HCT116 (cell line): Measurements from ENCODE around the gene FAM219A. TPM values are rescaled to one million over a fixed set of nuclear protein-coding genes. Genes with fewer than 3 reads are reported as not detected.

Source experiments
- ATAC-seq: fragments of 200-7000 bp; cut with Tn5 transposase; 2 replicates; pipeline ENCODE4 v1.9.1; 2020; ENCODE audit warnings: mild to moderate bottlenecking, moderate library complexity
- BruUV-seq: library from RNA; stranded (reverse); fragments of 400-500 nt; replicated peaks from 2 replicates; lab custom pipeline; 2021; lab: Mats Ljungman, UMichigan
- CTCF ChIA-PET: fragments of 300-600 bp; sonication (Branson Sonifier 250); formaldehyde crosslinking; loops from one replicate; lab custom pipeline; 2021; ENCODE audit warnings: antibody characterized with exemption; lab: Charles Lee
- POLR2A ChIA-PET: fragments of 300-600, 350-600 bp; sonication (Branson Sonifier 250); formaldehyde crosslinking; loops from one replicate; lab custom pipeline; 2021; ENCODE audit warnings: antibody characterized with exemption; lab: Charles Lee
- RAD21 ChIA-PET, 2 experiments: fragments of 300-600 bp; sonication (Branson Sonifier 250); formaldehyde crosslinking; loops; one replicate each; lab custom pipeline; 2023; ENCODE audit warnings: low total read pairs in 2 of 2; ENCODE audit not compliant: uncharacterized antibody in 2 of 2, unreplicated experiment in 2 of 2, low non-redundant PET in 1 of 2; lab: Charles Lee
- DNase-seq: peaks from one replicate; pipeline ENCODE4 v3.0.0-alpha.2; 2010; ENCODE audit warnings: low read depth, low spot score
- H2AFZ ChIP-seq: fragments of 200-600 bp; shearing (Covaris generic), sonication (generic); 2 replicates; pipeline ENCODE4 v1.6.1; 2017; ENCODE audit warnings: low read depth, mixed run types, mixed read lengths, antibody characterized with exemption, low read length; ENCODE audit not compliant: poor library complexity, severe bottlenecking
- H3K27ac ChIP-seq: 2 replicates; pipeline ENCODE4 v1.5.1; 2012; ENCODE audit warnings: low read depth, low read length
- H3K27me3 ChIP-seq: fragments of 200-600 bp; sonication (generic); 2 replicates; pipeline ENCODE4 v1.6.1; 2016; ENCODE audit warnings: mixed run types, low read length, mixed read lengths; ENCODE audit not compliant: insufficient read depth
- H3K36me3 ChIP-seq, 2 experiments: fragments of 200-500 bp in 1 of 2; fragments of 200-600 bp in 1 of 2; sonication (Bioruptor generic) in 1 of 2; sonication (generic) in 1 of 2; 2 replicates each; pipeline versions ENCODE4 v1.5.1 to v1.6.1; 2014 to 2016; ENCODE audit warnings: low read length in 2 of 2, inconsistent platforms in 1 of 2, mixed read lengths in 1 of 2, mixed run types in 1 of 2; ENCODE audit not compliant: insufficient read depth in 2 of 2, control insufficient read depth in 1 of 2
- H3K4me1 ChIP-seq, 2 experiments: fragments of 200-600 bp in 1 of 2; sonication (generic) in 1 of 2; 2 replicates each; pipeline versions ENCODE4 v1.5.1 to v1.6.1; 2012 to 2017; ENCODE audit warnings: low read length in 2 of 2, inconsistent platforms in 1 of 2, mild to moderate bottlenecking in 1 of 2, mixed read lengths in 1 of 2, mixed run types in 1 of 2, moderate library complexity in 1 of 2; ENCODE audit not compliant: insufficient read depth in 2 of 2, control insufficient read depth in 1 of 2
- H3K4me2 ChIP-seq: fragments of 200-600 bp; sonication (generic); 2 replicates; pipeline ENCODE4 v1.6.1; 2017; ENCODE audit warnings: mixed run types, low read length, mixed read lengths
- H3K4me3 ChIP-seq, 2 experiments: fragments of 200-600 bp in 1 of 2; sonication (generic) in 1 of 2; replicated peaks in 1 of 2; 2 replicates each; pipeline ENCODE4 v1.5.1; 2011 to 2016; ENCODE audit warnings: low read length in 2 of 2, control low read depth in 1 of 2, low read depth in 1 of 2, mild to moderate bottlenecking in 1 of 2, mixed read lengths in 1 of 2, mixed run types in 1 of 2
- H3K79me2 ChIP-seq: fragments of 200-600 bp; sonication (generic); 2 replicates; pipeline ENCODE4 v1.6.1; 2017; ENCODE audit warnings: mild to moderate bottlenecking, mixed run types, low read length, moderate library complexity, mixed read lengths; ENCODE audit not compliant: insufficient read depth
- H3K9ac ChIP-seq: fragments of 200-600 bp; sonication (generic); 2 replicates; pipeline ENCODE4 v1.6.1; 2016; ENCODE audit warnings: low read length, mixed read lengths
- H3K9me2 ChIP-seq: fragments of 200-600 bp; sonication (generic), shearing (Covaris generic); 2 replicates; pipeline ENCODE4 v1.6.1; 2017; ENCODE audit warnings: mixed run types, mild to moderate bottlenecking, moderate library complexity; ENCODE audit not compliant: insufficient read depth
- H3K9me3 ChIP-seq, 2 experiments: fragments of 200-500 bp in 1 of 2; fragments of 200-600 bp in 1 of 2; sonication (Bioruptor generic) in 1 of 2; sonication (generic) in 1 of 2; 2 replicates each; pipeline ENCODE4 v1.6.1; 2014 to 2017; ENCODE audit warnings: low read length in 2 of 2, mixed read lengths in 2 of 2, inconsistent platforms in 1 of 2, low read depth in 1 of 2, mild to moderate bottlenecking in 1 of 2, mixed run types in 1 of 2, moderate library complexity in 1 of 2; ENCODE audit not compliant: control insufficient read depth in 1 of 2, insufficient read depth in 1 of 2
- H4K20me1 ChIP-seq: fragments of 200-600 bp; sonication (generic), shearing (Covaris generic); 2 replicates; pipeline ENCODE4 v1.6.1; 2017; ENCODE audit warnings: mixed run types, mild to moderate bottlenecking, moderate library complexity; ENCODE audit not compliant: insufficient read depth
- ATF3 ChIP-seq: IDR thresholded peaks from 2 replicates; pipeline ENCODE4 v1.6.1; 2012
- CBX3 ChIP-seq: IDR thresholded peaks from 2 replicates; pipeline ENCODE4 v1.6.1; 2012; ENCODE audit warnings: low read depth
- CTCF ChIP-seq, 3 experiments: fragments of 200-600 bp in 1 of 3; sonication (generic) in 1 of 3; IDR thresholded peaks in 2 of 3; conservative IDR thresholded peaks in 1 of 3; 2 replicates each; pipeline ENCODE4 v1.5.1; 2012 to 2017; ENCODE audit warnings: low read depth in 2 of 3, low read length in 2 of 3, antibody characterized with exemption in 1 of 3, borderline replicate concordance in 1 of 3, control low read depth in 1 of 3, mild to moderate bottlenecking in 1 of 3, mixed read lengths in 1 of 3, mixed run types in 1 of 3, moderate library complexity in 1 of 3; ENCODE audit not compliant: insufficient read depth in 1 of 3
- EGR1 ChIP-seq: IDR thresholded peaks from 2 replicates; pipeline ENCODE4 v1.6.1; 2012; ENCODE audit warnings: low read depth
- EZH2phosphoT487 ChIP-seq: fragments of 200-600 bp; IDR thresholded peaks from 2 replicates; pipeline ENCODE4 v1.6.1; 2018; ENCODE audit warnings: antibody characterized with exemption, borderline replicate concordance
- MAX ChIP-seq: IDR thresholded peaks from 2 replicates; pipeline ENCODE4 v1.6.1; 2012
- POLR2AphosphoS5 ChIP-seq: IDR thresholded peaks from 2 replicates; pipeline ENCODE4 v1.6.1; 2011; ENCODE audit warnings: mild to moderate bottlenecking, low read depth, low read length, moderate library complexity
- RAD21 ChIP-seq: IDR thresholded peaks from 2 replicates; pipeline ENCODE4 v1.6.1; 2012; ENCODE audit warnings: low read depth, mild to moderate bottlenecking
- REST ChIP-seq: IDR thresholded peaks from 2 replicates; pipeline ENCODE4 v1.6.1; 2012; ENCODE audit warnings: low read depth
- SIN3A ChIP-seq: IDR thresholded peaks from 2 replicates; pipeline ENCODE4 v1.6.1; 2012; ENCODE audit warnings: low read depth
- YY1 ChIP-seq: IDR thresholded peaks from 2 replicates; pipeline ENCODE4 v1.6.1; 2011; ENCODE audit warnings: low read length, low read depth, moderate library complexity, mild to moderate bottlenecking; ENCODE audit not compliant: insufficient replicate concordance; ENCODE audit errors: extremely low read depth
- intact Hi-C: fragments of 100-400 bp; cut with micrococcal nuclease; formaldehyde crosslinking; loops from 2 replicates; pipeline ENCODE4 v1.10.0; 2022
- total RNA-seq: library from RNA; stranded (reverse); gene quantifications from one replicate; pipeline ENCODE4 v1.2.1, GENCODE V29; 2021; ENCODE audit not compliant: unreplicated experiment

The FAM219A gene
- total RNA-seq, 1 experiment from 2014 or later, result 13.4 TPM

GRCh38 chr9:34501372-34501771, 43.0 kb upstream of the FAM219A start:
- Histone ChIP-seq H3K9ac (no peak overlapping the region), H3K27me3 (no peaks in the 10 kb centered on the region), H2AFZ (no peak overlapping the region), H3K79me2 (no peaks in the 10 kb centered on the region), H3K27ac (no peak overlapping the region), H3K36me3 (no peaks in the 10 kb centered on the region), H3K9me3 (no peaks in the 10 kb centered on the region), H3K4me3 (no peak overlapping the region), H4K20me1 (no peaks in the 10 kb centered on the region), H3K9me2 (no peaks in the 10 kb centered on the region), H3K4me1 (peaks cover 7% of the 10 kb centered on the region in 2 experiments; a peak in 2 of 4 replicates), H3K4me2 (no peak overlapping the region)
- CTCF ChIA-PET, result interaction anchor here (1.5 to 4.3 kb wide), 2 partner anchors 95 to 97 kb away, joined by 3 to 17 read pairs; no protein-coding TSS in a partner anchor
- POLR2A ChIA-PET, result no interaction called here
- ATAC-seq (no peak), DNase-seq (no peak)
- intact Hi-C loops, result loop anchor here (5.0 kb wide), 2 partner anchors 44 to 91 kb away; partner anchors contain the start of genes DNAI1 and FAM219A
- RAD21 ChIA-PET, result no interaction called here
- no TSS peak for BruUV-seq
- TF ChIP-seq RAD21, result no peak
- no peak for TF ChIP-seq REST
- TF ChIP-seq SIN3A, result no peak
- TF ChIP-seq ATF3, result no peak
- no peak for TF ChIP-seq POLR2AphosphoS5
- no peak for TF ChIP-seq EGR1
- TF ChIP-seq EZH2phosphoT487, result no peak
- TF ChIP-seq CBX3, result no peak
- TF ChIP-seq MAX, result no peak
- no peak for TF ChIP-seq CTCF (IDR thresholded peaks at IDR 0.05 in 2 of 3, conservative IDR thresholded peaks at IDR 0.05 in 1 of 3; ENCODE audit: borderline replicate concordance in 1 of 3, insufficient read depth in 1 of 3, low read depth in 2 of 3, low read length in 2 of 3)
- no peak for TF ChIP-seq YY1
